Stimulated activated naive CD8-positive, alpha-beta T cell treated with anti-CD3 and anti-CD28 coated beads, Interleukin-15, Interleukin-2, amounts not matched to agents 100 U/mL and 50 U/mL, for 24 hours (primary cell): ENCODE measurements around the gene APOD.

Source experiments
- ATAC-seq: fragments of 150-1000 bp; cut with Tn5 transposase; one replicate; pipeline ENCODE4 v1.10.0; 2021
- DNase-seq: peaks from one replicate; pipeline ENCODE4 v3.0.0; 2021

Gene APOD

DNA sequence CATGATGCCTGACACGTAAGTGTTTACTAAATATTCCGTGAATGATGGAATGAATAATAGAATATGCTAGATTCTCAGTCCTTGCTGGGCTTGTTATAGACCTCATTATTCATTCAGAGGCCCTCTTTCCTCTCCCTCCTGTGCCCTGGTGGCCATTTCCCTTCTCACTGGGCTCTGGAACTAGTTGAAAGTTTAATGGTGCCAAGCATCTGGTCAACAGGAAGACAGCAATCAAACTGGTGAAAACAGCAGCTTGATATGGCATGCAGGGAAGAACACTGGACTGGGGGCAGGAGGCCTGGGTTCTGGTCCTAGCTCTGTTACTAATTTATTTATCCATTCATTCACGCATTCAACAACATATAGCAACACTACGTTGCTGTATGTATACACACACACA, 3.7 kb upstream of the APOD start:
- ATAC-seq (no peak), DNase-seq (no peak)

GRCh38 chr3:195584543-195584870, 767 bp upstream of the APOD start:
- ATAC-seq (no peak), DNase-seq (no peak)

GRCh38 chr3:195582947-195583346, 793 bp downstream of the APOD start:
- DNase-seq = no peak
- ATAC-seq = no peak

- DNase-seq (no peak), ATAC-seq (no peak)
Observed at GRCh38 chr3:195580744-195581443, 2.8 kb downstream of the APOD start.

DNA sequence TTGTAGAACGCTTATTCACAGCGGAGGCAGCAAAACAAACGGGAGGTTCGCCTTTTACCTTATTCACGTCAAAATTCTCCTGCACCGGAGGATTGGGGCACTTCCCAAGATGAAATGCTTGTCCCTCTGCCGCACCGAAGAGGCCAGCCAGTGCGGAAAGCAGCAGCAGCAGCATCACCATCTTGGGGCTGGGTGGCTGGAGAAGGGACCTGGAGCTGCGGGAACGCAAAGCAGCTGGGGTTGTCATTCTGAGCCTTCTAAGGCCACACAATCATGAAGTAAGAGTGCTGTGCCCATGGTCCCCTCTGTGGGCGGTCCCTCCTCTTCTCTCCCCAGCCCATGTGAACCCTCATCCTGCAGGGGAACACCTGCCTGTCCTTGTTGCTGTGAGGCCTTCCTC, 4.5 kb downstream of the APOD start:
- DNase-seq (no peak), ATAC-seq (no peak)

DNA sequence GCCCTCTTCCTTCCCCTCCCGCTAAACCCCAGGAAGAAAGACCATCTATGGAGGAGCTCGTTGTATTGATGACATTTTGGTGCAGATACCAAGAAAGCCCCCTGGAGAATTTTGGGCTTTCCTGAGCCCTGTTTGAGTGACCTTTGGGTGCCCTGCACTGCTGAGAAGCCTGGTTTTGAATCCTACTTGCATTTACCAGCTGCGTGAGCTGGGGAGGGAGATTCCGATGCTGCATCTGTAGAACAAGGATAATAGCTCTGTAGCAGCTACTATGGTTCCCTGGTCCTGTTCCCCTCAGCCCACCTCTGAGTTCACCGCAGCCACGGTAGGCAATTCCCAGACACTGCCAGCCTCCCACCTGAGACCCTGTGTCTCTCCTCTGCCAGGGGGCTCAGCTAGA, 5.2 kb downstream of the APOD start:
- DNase-seq (no peak), ATAC-seq (no peak)

DNA sequence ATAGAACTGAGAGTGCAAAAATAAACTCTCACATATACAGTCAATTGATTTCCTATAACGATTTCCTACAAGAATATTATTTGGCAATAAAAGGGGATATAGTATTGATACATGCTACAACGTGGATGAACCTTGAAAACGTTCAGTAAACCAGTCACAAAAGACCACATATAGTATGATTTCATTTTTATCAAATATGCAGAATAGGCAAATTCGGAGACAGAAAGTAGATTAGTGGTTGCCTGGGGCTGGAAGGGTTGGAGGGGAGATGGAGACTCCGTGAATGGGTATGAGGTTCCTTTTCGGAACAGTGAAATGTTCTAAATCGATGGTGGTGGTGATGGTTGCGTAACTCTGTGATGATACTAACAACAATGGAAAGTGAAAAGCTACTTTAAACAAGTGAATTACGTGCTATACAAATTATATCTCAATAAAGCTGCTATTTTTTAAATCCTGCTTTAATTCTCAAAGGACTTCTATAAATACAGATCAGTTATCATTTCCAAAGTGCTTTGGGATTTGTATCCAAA, 6.0 kb downstream of the APOD start:
- ATAC-seq (no peak), DNase-seq (no peak)

DNA sequence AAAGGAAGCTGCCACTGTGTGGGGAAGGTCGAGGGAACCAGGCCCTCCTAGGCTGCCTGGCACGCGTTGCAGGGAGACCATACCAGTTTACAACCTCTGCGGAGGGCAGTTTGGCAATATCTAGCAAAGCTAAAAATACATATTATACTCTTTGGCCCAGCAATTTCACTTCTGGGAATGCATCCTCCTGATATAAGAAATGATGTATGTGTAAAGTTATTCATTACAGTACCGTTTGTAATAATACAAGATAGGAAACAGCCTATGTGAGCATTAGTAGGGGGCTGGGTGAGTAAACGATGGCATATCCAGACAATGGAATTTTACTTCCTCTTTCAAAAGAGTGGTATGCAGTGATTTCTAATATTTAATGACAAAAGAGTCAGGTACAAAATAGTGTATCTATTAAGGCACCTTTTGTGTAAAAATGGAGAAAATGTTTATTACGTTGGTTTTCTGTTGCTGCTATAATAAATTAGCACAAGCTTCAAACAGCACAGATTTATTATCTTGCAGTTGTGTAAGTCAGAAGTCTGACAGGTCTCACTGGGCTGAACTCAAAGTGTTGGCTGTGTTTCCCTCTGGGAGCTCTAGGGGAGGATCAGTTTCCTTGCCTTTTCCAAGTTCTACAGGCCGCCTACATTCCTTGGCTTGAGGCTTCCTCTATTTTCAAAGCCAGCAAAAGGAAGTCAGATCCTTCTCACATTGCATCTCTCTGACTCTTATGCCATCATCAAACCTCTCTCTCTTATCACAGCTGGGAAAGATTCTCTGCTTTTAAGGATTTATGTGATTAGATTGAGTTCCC, 9.0 kb downstream of the APOD start:
- DNase-seq (no peak), ATAC-seq (no peak)

DNA sequence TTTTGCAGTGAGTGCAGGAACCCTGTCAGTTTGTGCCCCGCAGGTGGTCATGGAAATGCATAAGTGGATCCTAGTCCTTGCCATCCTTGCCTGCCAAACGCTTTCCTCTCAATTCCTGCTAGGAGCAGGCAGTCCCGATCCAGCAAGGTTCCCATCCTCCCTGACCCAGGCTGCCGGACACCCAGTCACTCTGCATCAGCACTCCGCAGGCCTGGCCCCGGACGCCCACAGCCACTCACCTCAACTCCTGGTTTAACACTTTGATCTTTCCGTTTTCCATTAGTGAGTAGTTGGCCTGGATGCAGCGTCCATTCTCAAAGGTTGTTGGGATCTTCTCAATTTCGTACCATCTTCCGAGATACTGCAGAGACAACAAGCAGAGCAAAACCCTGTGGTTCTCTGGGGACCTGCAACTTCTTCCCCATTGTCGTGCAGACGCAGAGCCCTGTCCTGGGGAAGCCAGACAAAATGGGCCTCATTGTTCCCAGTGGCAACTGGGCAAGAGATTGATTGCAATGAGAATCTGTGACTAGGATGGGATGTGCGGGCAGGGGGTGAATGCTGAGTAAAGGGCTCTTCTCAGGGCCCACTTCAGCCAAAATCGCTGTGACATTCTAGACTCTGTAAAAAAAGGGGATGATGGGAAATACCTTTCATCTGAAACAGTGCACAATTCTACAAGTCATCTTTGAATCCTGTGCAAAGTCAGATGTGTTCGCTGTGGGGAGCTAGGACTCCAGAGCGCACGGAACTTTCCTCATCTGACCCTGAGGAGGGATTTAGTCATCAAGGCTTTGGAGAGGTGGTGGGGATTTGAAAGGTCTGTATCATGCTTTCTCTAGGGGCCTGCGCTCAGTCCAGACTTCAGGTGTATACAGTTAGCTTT, 9.9 kb downstream of the APOD start:
- no peak for ATAC-seq
- DNase-seq = no peak

GRCh38 chr3:195571361-195571760, 12.4 kb downstream of the APOD start:
- DNase-seq = no peak
- no peak for ATAC-seq

- no peak for DNase-seq
- ATAC-seq = no peak
Observed at GRCh38 chr3:195570912-195571311, 12.8 kb downstream of the APOD start.

GRCh38 chr3:195570344-195570743, 13.4 kb downstream of the APOD start:
- no peak for DNase-seq
- ATAC-seq = no peak

GRCh38 chr3:195568630-195569029, 15.1 kb downstream of the APOD start:
- DNase-seq (no peak), ATAC-seq (no peak)

DNA sequence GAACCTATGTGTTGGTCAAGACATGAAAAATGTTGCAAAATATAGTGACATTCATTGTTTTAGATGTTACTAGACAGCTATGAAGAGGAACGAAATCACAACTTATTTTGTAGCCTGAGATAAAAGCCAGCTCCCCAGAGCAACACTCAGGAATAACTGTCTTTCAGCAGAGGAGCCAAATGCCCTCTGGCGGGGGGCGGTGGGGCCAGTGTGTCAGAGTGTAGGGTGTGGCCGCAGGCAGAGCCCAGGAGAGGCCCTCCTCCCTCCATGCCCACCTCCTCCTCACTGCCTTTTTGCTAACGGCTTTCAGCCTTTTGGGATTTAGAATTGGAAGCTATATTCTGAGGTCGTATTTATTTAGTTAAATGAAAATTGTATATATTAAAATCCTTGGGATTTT, 16.9 kb downstream of the APOD start:
- DNase-seq (no peak), ATAC-seq (no peak)

DNA sequence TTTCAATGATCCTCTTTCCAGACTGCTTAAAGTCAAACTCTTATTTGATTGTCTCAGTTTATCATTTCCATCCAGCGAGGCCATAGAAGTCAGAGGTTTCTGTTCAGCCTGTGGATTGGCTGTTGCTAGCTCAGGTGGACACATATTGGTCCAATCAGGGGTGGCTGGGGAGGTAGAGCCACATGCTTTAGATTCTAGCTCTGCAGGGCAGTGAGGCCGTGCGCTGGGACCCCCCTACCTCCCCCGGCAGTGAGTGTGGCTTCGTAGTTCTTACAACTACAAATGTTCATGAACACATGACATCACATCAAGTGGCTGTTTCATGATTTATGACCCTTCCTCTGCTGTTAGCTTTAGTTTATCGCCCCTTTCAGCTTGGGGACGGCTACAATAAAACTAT, 18.0 kb downstream of the APOD start:
- ATAC-seq (no peak), DNase-seq (no peak)

DNA sequence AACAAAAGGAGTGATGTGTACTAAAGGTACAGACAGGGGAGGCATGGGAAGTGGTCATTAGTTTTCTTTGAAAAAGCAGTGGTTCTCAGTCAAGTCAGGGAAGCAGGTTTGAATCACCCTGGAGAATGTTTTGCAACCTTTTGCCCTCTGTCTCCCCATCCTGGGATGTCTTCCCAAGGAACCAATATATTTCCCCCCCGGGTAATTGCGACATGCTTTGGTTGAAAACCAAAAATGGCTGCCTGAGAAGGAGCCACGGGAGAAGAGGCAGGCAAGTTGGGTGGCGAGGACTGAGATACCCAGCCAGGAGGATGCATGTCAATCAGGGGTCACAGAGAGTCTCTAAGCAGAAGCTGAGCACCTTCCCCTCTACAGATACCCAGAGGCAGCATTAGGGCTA, 20.4 kb downstream of the APOD start:
- DNase-seq (no peak), ATAC-seq (no peak)

DNA sequence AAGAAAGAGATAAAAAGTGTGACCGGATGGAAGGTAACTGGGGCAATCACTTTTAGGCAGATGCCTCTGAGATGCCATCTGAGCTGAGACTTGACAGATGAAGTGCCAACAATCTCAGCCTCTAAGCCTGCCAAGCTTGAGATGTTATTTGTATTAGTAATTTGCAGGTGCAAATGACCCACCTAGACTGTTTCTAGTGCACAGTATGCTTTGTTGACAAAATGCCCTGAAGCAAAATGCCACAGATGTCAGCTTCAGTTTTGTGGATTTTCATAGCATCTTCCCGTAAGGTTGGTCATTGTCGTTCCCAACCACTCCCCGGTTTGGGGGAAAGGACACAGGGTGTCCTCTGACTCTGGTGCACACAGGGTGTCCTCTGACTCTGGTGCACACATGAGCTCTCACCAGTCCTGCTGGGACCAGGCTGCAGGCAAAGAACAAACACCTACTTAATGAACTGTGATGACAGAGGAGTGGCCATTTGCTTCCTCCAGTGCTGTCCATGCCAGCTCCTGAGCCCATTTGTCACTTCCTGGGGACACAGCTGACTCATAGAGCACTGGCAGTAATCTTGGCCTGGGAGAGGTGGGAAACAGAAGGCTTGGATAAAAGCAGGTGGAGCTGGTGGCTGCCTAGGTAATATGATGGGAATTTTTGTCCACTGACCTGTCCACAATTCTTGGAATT, 23.9 kb downstream of the APOD start:
- no peak for DNase-seq
- ATAC-seq = no peak

DNA sequence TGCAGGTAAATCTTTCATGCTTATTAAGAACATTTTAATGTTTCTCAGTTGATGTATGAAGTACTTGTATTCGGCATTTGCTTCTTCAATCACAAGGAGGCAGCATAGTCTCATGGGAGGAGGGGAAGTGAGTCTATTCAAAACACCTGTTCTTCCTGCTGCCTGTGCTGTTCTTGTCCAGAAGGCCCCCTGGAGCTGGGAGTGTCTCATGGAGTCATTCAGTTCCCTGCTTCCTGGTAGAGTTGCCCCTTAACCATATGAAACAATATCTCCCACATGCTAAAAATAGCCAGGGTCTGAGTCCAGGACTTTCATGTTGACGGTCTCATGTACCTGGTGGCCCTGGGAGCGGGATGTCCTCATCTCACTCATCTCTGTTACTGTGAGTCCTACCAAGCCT, 25.1 kb downstream of the APOD start:
- DNase-seq = no peak

DNA sequence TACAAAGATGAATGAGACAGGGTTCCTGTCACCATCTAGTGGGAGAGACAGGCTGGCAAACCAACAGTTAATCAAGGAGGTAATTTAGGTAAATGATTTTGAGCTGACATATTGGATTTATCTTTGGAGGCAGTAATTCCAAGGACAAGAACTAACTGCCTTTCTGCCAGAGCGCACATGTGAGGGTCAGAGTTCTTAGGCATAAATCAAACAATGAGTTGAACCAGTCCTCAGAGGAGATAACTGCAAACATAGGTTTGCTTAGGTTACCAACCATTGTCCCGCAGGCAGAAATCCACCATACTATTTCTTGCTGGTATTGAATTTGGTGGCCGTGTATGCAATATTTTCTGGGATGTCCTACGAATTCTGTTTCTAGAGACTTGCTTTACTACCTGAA, 26.4 kb downstream of the APOD start:
- DNase-seq (no peak), ATAC-seq (no peak)

More for the DNA sequence above, 25.1 kb downstream of the APOD start:
- ATAC-seq = no peak

GRCh38 chr3:195556390-195556789, 27.4 kb downstream of the APOD start:
- peak; percentile 40 for ATAC-seq
- no peak for DNase-seq

GRCh38 chr3:195555110-195555509, 28.6 kb downstream of the APOD start:
- ATAC-seq = no peak
- no peak for DNase-seq

GRCh38 chr3:195554458-195554857, 29.3 kb downstream of the APOD start:
- no peak for DNase-seq
- no peak for ATAC-seq
